A673 (cell line): Measurements from ENCODE around the gene RC3H2.
"Not testable (repeated sequence)": the region's sequence is repeated elsewhere in the genome, so short reads cannot be mapped to it uniquely, and the experiment has no call there.

Source experiments
- CTCF ChIP-seq: fragments of 300-800, 200-600 bp; sonication (generic); conservative IDR thresholded peaks from 2 replicates; pipeline ENCODE4 v1.5.1; 2017; ENCODE audit warnings: low read depth, mild to moderate bottlenecking, antibody characterized with exemption, low read length, moderate library complexity, mixed read lengths
- EZH2 ChIP-seq: fragments of 200-600 bp; sonication (generic); IDR thresholded peaks from 2 replicates; pipeline ENCODE4 v1.6.1; 2017; ENCODE audit warnings: borderline replicate concordance, low read depth, mild to moderate bottlenecking, mixed read lengths, antibody characterized with exemption, low read length; ENCODE audit not compliant: poor library complexity, severe bottlenecking

- not testable (repeated sequence) for TF ChIP-seq CTCF, EZH2
These were observed 66.7 kb downstream of the RC3H2 start for GRCh38 chr9:122838441-122838840.
